ENCODE data around the gene PTDSS2.

- TF ChIP-seq CTCF (IDR thresholded peaks at IDR 0.05; ENCODE audit: low read depth, low read length, missing input control) (no peak), YY1 (IDR thresholded peaks at IDR 0.05) (no peak), SP1 (IDR thresholded peaks at IDR 0.05) (no peak), RAD21 (IDR thresholded peaks at IDR 0.05) (no peak)
Measured at GRCh38 chr11:412641-413119, 37.4 kb upstream of the PTDSS2 start.
